CD4-positive, alpha-beta T cell (primary cell): Measurements from ENCODE around the gene ZNF385D. TPM values are rescaled to one million over a fixed set of nuclear protein-coding genes. Genes with fewer than 3 reads are reported as not detected.

ENCODE experiments used
- ATAC-seq: fragments of 200-7000 bp; cut with Tn5 transposase; one replicate; pipeline ENCODE4 v1.10.0; 2022; ENCODE audit warnings: mild to moderate bottlenecking; ENCODE audit not compliant: poor library complexity
- CTCF ChIA-PET: fragments of 350-600 bp; sonication (Branson Sonifier 250); formaldehyde crosslinking; loops from one replicate; lab custom pipeline; 2021; ENCODE audit warnings: antibody characterized with exemption, inconsistent platforms; lab: Charles Lee
- POLR2A ChIA-PET: fragments of 350-600 bp; sonication (Branson Sonifier 250); formaldehyde crosslinking; loops from one replicate; lab custom pipeline; 2021; ENCODE audit warnings: antibody characterized with exemption, inconsistent platforms; lab: Charles Lee
- DNase-seq, 14 experiments: peaks; one replicate each; pipeline ENCODE4 v3.0.0-alpha.2; 2013 to 2020; ENCODE audit warnings: mixed read lengths in 2 of 14
- H3K27ac ChIP-seq, 2 donors: one replicate each; pipeline versions ENCODE4 v1.5.1 to v1.7.0; 2013; ENCODE audit warnings: low read length in 2 of 2, low read depth in 1 of 2, mild to moderate bottlenecking in 1 of 2
- H3K27me3 ChIP-seq, 2 experiments: 1 replicate in 1 of 2; 2 replicates in 1 of 2; pipeline versions ENCODE4 v1.6.1 to v1.7.0; 2013; ENCODE audit warnings: low read length in 2 of 2, control low read depth in 1 of 2, mild to moderate bottlenecking in 1 of 2, moderate library complexity in 1 of 2; ENCODE audit not compliant: insufficient read depth in 2 of 2, control insufficient read depth in 1 of 2
- H3K36me3 ChIP-seq: one replicate; pipeline ENCODE4 v1.6.1; 2013; ENCODE audit warnings: low read length, control low read depth; ENCODE audit not compliant: insufficient read depth
- H3K4me1 ChIP-seq: one replicate; pipeline ENCODE4 v1.6.1; 2013; ENCODE audit warnings: low read length, control low read depth; ENCODE audit not compliant: insufficient read depth
- H3K4me3 ChIP-seq: one replicate; pipeline ENCODE4 v1.5.1; 2013; ENCODE audit warnings: mild to moderate bottlenecking, low read length, moderate library complexity
- H3K9me3 ChIP-seq, 2 experiments: 1 replicate in 1 of 2; 2 replicates in 1 of 2; pipeline versions ENCODE4 v1.6.1 to v1.7.0; 2013; ENCODE audit warnings: low read length in 2 of 2, mild to moderate bottlenecking in 2 of 2, control low read depth in 1 of 2, moderate library complexity in 1 of 2; ENCODE audit not compliant: control insufficient read depth in 1 of 2, insufficient read depth in 1 of 2
- H3K27ac Mint-ChIP-seq: one replicate; pipeline ENCODE4 v1.8.0; 2020; ENCODE audit warnings: mixed read lengths
- H3K27me3 Mint-ChIP-seq: one replicate; pipeline ENCODE4 v1.8.0; 2021; ENCODE audit warnings: mixed read lengths
- H3K36me3 Mint-ChIP-seq: one replicate; pipeline ENCODE4 v1.8.0; 2021; ENCODE audit warnings: low read depth, mixed read lengths
- H3K4me1 Mint-ChIP-seq: one replicate; pipeline ENCODE4 v1.8.0; 2021; ENCODE audit warnings: low read depth, mixed read lengths
- H3K4me3 Mint-ChIP-seq: one replicate; pipeline ENCODE4 v1.8.0; 2020; ENCODE audit warnings: mild to moderate bottlenecking, mixed read lengths
- H3K9me3 Mint-ChIP-seq: one replicate; pipeline ENCODE4 v1.8.0; 2020; ENCODE audit warnings: mixed read lengths
- CTCF ChIP-seq: fragments of 200-600 bp; IDR thresholded peaks from one replicate; pipeline ENCODE4 v1.8.0; 2022; ENCODE audit warnings: antibody characterized with exemption, mild to moderate bottlenecking
- intact Hi-C, 2 experiments: fragments of 100-400 bp; cut with DNase I in 1 of 2; cut with micrococcal nuclease in 1 of 2; formaldehyde crosslinking; loops; one replicate each; pipeline versions ENCODE4 v1.15.1 to v1.9.0; 2023 to 2025; cut with DNase I, micrococcal nuclease
- total RNA-seq, 174 experiments: library from RNA in 2 of 174; stranded (reverse) in 2 of 174; gene quantifications; one replicate each; pipeline ENCODE4 v1.2.3 and lab custom pipeline; 2021 to 2026

ZNF385D gene
- total RNA-seq, 2 experiments from 2014 or later: not detected

GRCh38 chr3:21435871-21436270 lies 315.1 kb downstream of the ZNF385D start:
- CTCF ChIA-PET: no interaction called here
- Histone ChIP-seq H3K9me3 (peaks cover 0 to 3% of the 10 kb centered on the region in 2 experiments), H3K4me1 (no peaks in the 10 kb centered on the region), H3K4me3 (no peak overlapping the region), H3K36me3 (no peaks in the 10 kb centered on the region), H3K27ac (no peak overlapping the region), H3K27me3 (no peaks in the 10 kb centered on the region)
- no peaks in the 10 kb centered on the region for H3K27me3 Mint-ChIP-seq
- no peak for TF ChIP-seq CTCF
- ATAC-seq: no peak
- POLR2A ChIA-PET: no interaction called here
- no peaks in the 10 kb centered on the region for H3K36me3 Mint-ChIP-seq
- no peak overlapping the region for H3K27ac Mint-ChIP-seq
- H3K9me3 Mint-ChIP-seq: peaks cover 10% of the 10 kb centered on the region
- no peak for DNase-seq
- H3K4me3 Mint-ChIP-seq: no peak overlapping the region
- H3K4me1 Mint-ChIP-seq: no peaks in the 10 kb centered on the region
- intact Hi-C loops: no loop called here

DNA sequence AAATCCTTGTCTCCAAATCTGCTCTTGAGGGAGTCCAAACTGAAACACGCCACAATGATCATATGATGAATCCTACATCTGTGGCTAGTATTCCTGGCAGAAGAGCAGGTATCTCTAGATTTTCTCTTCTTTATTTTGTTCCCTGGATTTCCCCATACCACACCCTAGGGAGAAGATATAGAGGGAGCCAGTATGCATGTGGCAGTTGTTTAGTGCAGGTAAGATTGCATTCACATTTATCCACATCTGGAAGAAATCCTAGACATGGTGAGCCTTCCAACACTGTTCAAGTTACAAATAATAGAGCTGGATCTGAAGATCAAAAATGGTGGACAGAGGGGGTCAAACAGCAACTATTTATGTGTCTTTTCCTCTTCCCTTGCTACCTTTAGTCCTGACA lies 316.7 kb downstream of the ZNF385D start:
- DNase-seq: no peak
- H3K9me3 ChIP-seq: peaks cover 0 to 3% of the 10 kb centered on the region in 2 experiments
- intact Hi-C loops: no loop called here
- Mint-ChIP-seq H3K4me1 (no peaks in the 10 kb centered on the region), H3K9me3 (peaks cover 9% of the 10 kb centered on the region), H3K36me3 (no peaks in the 10 kb centered on the region), H3K27me3 (no peaks in the 10 kb centered on the region), H3K27ac (no peak overlapping the region), H3K4me3 (no peak overlapping the region)
- H3K27me3 ChIP-seq: no peaks in the 10 kb centered on the region
- H3K27ac ChIP-seq: no peak overlapping the region
- no peaks in the 10 kb centered on the region for H3K4me1 ChIP-seq
- ChIA-PET CTCF (no interaction called here), POLR2A (no interaction called here)
- H3K4me3 ChIP-seq: no peak overlapping the region
- no peak for ATAC-seq
- TF ChIP-seq CTCF: no peak
- no peaks in the 10 kb centered on the region for H3K36me3 ChIP-seq

GRCh38 chr3:21433751-21434150 lies 317.3 kb downstream of the ZNF385D start:
- DNase-seq: no peak
- intact Hi-C loops: no loop called here
- Mint-ChIP-seq H3K4me1 (no peaks in the 10 kb centered on the region), H3K27ac (no peak overlapping the region), H3K36me3 (no peaks in the 10 kb centered on the region), H3K4me3 (no peak overlapping the region), H3K9me3 (peaks cover 9% of the 10 kb centered on the region), H3K27me3 (no peaks in the 10 kb centered on the region)
- POLR2A ChIA-PET: no interaction called here
- Histone ChIP-seq H3K36me3 (no peaks in the 10 kb centered on the region), H3K4me3 (no peak overlapping the region), H3K27ac (no peak overlapping the region), H3K27me3 (no peaks in the 10 kb centered on the region), H3K9me3 (peaks cover 0 to 3% of the 10 kb centered on the region in 2 experiments), H3K4me1 (no peaks in the 10 kb centered on the region)
- ATAC-seq: no peak
- CTCF ChIA-PET: no interaction called here
- TF ChIP-seq CTCF: no peak
